Muscle layer of colon (tissue), 2 donors: ENCODE measurements around the gene KCNK17.

Experiments used
- H3K27ac ChIP-seq: one replicate; pipeline ENCODE4 v1.7.0; 2013; ENCODE audit warnings: low read depth, mild to moderate bottlenecking, low read length, moderate library complexity
- H3K27me3 ChIP-seq, 2 donors: one replicate each; pipeline ENCODE4 v1.7.0; 2013; ENCODE audit warnings: low read length in 2 of 2, mild to moderate bottlenecking in 2 of 2; ENCODE audit not compliant: insufficient read depth in 2 of 2, control insufficient read depth in 1 of 2
- H3K36me3 ChIP-seq: one replicate; pipeline ENCODE4 v1.7.0; 2013; ENCODE audit warnings: mild to moderate bottlenecking, low read length; ENCODE audit not compliant: insufficient read depth
- H3K4me1 ChIP-seq: one replicate; pipeline ENCODE4 v1.7.0; 2013; ENCODE audit warnings: mild to moderate bottlenecking, low read length; ENCODE audit not compliant: insufficient read depth
- H3K4me3 ChIP-seq, 2 donors: one replicate each; pipeline ENCODE4 v1.7.0; 2013; ENCODE audit warnings: low read length in 2 of 2, low read depth in 1 of 2, mild to moderate bottlenecking in 1 of 2, moderate library complexity in 1 of 2
- H3K9ac ChIP-seq: one replicate; pipeline ENCODE4 v1.7.0; 2013; ENCODE audit warnings: low read length
- H3K9me3 ChIP-seq: one replicate; pipeline ENCODE4 v1.7.0; 2013; ENCODE audit warnings: mild to moderate bottlenecking, low read length
- donor health status: abdominal sarcoma.
- donor health status: Adenocarcinoma of cecum.

KCNK17 gene

DNA sequence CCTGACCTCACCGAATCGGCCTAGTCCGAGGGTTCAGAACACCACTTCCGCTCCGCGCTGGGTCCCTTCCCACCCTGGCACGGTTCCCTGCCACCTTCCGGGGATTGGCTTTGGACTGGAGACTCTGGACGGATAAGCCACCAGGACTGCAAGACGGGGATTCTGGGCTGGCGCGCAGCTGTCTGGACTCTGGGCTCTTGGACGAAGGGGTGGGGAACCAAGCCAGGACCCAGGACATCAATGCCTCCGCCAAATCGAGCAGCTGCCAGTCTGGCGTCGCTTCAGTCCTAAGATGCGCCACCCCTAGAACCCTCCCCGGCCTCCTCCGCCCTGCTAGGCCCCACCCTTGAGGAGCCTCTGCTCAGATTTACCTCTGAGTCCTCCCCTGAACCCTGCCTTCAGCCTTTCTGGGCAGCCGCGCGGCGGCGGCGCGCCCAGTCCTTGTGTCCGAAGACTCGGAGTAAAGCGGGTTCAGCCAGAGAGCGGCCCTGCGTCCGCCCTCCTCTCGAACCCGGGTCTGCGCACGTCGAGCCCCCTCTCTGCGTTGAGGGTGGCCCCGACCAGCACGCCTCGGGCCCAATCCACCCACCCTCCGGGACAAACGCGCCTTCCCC is 1.2 kb downstream of the KCNK17 start:
- Histone ChIP-seq H3K27me3 (peaks cover 28 to 43% of the 10 kb centered on the region in 2 donors), H3K36me3 (no peaks in the 10 kb centered on the region), H3K4me1 (no peaks in the 10 kb centered on the region), H3K9me3 (no peaks in the 10 kb centered on the region), H3K4me3 (no peak overlapping the region), H3K27ac (no peak overlapping the region), H3K9ac (no peak overlapping the region)

DNA sequence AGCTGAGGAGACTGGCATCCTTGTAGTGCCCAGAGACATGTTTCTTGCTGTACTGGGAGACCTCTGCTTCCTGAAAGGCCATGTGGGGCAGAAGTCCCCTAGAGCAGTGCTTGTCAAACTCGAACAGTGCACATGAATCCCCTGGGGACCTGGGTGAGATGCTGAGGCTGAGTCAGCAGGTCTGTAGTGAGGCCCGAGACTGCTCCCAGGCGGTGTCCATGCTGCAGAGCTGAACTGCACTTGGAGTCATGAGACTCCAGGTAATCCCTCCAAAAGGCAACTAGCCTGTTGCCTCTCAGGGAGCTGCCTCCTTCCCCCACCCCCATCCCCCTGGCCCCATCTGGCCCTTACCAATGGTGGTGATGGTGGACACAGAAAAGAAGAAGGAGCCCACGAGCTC is 3.7 kb downstream of the KCNK17 start:
- Histone ChIP-seq H3K4me1 (no peaks in the 10 kb centered on the region), H3K27ac (no peak overlapping the region), H3K9me3 (no peaks in the 10 kb centered on the region), H3K4me3 (no peak overlapping the region), H3K27me3 (peaks cover 28 to 43% of the 10 kb centered on the region in 2 donors), H3K9ac (no peak overlapping the region), H3K36me3 (no peaks in the 10 kb centered on the region)

DNA sequence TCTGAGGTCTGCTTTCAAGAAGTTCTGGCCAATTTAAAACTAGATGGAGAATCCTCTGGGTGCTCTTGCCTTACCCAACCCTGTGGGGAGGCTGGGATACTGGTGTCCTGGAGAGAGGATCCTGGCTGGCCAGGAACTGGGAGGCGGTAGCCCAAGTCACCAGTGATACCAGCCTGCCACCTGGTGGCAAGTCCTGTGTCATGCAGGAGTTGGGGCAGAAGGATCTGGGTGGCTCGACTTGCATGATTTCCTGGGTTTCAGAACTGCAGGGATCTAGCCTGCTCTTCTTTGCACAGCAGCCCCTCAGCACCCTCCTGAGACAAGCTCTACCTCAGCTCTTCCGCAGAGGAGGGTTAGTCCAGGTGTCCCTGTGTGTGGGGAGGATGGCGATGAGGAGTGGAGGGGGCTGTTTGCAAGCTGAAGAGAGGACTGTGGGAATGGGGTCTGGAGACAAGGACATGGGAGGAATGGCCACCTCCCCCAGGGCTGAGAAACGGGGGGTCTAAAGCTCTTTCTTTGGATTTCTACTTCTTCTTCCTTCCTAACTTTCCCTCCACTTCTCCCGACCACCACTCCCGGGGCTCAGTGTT is 4.2 kb downstream of the KCNK17 start:
- Histone ChIP-seq H3K36me3 (no peaks in the 10 kb centered on the region), H3K4me3 (no peak overlapping the region), H3K9ac (no peak overlapping the region), H3K4me1 (no peaks in the 10 kb centered on the region), H3K27ac (no peak overlapping the region), H3K9me3 (no peaks in the 10 kb centered on the region), H3K27me3 (peaks cover 28 to 39% of the 10 kb centered on the region in 2 donors)

DNA sequence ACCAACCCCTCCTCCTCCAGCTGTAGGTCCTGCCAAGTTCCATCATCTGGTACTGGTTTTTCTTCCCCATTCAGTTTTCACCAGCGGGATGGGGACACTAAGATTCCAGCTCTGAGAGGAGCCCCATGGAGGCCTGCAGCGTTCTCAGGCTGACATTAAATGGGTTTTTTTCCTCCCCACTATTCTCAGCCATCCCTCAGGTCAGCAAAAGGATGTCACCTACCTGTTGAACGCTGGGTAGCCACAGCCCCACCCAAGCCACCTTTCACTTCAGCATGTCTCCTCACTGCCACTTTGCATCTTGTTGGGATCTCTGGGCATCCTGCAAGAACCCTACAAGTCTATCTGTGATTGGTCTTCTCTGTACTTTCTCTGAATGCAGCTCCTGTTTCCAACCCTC is 6.8 kb downstream of the KCNK17 start:
- Histone ChIP-seq H3K4me1 (peaks cover 4% of the 10 kb centered on the region), H3K4me3 (no peak overlapping the region), H3K27ac (no peak overlapping the region), H3K27me3 (peaks cover 14 to 15% of the 10 kb centered on the region in 2 donors), H3K36me3 (no peaks in the 10 kb centered on the region), H3K9me3 (no peaks in the 10 kb centered on the region), H3K9ac (no peak overlapping the region)

DNA sequence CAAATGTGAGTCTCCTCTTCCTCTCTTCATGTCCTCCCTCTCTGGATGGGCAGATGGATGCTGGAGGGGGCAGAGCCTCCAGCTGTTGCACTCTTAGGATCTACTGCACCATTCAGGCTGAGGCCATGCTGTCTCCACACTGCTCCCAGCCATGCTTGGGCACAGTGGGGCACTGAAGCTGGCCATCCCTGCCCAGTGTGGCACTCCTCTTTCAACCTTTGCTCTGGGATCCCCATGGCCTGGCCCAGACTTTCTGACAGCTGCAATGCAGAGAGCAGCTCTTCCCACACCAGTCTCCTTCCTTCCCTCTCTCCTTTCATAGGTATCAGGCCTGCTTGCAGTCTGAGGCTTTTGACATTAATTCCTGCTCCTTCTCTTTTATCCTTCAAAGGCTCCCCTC is 9.3 kb downstream of the KCNK17 start:
- no peak overlapping the region for H3K9ac ChIP-seq
- no peaks in the 10 kb centered on the region for H3K9me3 ChIP-seq
- H3K36me3 ChIP-seq = no peaks in the 10 kb centered on the region
- no peak overlapping the region for H3K4me3 ChIP-seq
- H3K27me3 ChIP-seq = peaks cover 0 to 10% of the 10 kb centered on the region in 2 donors
- peaks cover 4% of the 10 kb centered on the region for H3K4me1 ChIP-seq
- H3K27ac ChIP-seq = no peak overlapping the region

DNA sequence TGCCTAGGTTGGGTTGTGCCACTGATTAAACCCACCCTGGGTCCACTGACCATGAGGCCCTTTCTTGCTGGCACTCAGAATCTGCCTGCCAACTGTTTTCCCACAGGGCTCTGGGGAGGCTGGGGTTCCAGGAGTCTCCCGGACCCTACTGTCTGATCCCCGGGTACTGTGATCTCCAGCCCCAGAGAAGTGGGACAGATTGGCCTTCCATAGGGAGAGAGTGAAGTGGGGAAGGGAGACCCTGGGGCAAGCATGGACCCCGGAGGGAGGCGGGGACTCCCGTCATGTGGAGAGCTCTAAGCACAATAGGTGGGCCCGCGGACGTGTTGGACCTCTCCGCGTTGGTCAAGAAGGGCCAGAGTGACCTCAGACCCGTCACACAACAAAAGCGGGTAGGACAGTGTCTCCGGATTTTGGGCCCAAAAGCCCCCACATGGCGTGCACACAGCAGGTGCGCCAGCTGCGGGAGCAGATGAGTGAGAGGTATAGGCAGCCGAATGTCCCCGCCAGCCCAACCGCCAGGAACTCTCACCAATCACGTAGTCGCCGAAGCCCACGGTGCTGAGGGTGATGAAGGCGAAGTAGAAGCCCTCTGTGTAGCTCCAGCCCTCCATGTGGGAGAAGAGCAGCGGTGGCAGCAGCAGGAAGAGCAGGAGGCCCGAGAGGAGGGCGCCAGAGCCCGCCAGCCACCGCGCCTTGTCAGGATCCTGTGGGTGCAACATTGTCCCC is 10.6 kb downstream of the KCNK17 start:
- Histone ChIP-seq H3K4me3 (no peak overlapping the region), H3K27ac (no peak overlapping the region), H3K27me3 (peaks cover 0 to 10% of the 10 kb centered on the region in 2 donors), H3K9me3 (no peaks in the 10 kb centered on the region), H3K9ac (no peak overlapping the region), H3K4me1 (peaks cover 4% of the 10 kb centered on the region), H3K36me3 (no peaks in the 10 kb centered on the region)

DNA sequence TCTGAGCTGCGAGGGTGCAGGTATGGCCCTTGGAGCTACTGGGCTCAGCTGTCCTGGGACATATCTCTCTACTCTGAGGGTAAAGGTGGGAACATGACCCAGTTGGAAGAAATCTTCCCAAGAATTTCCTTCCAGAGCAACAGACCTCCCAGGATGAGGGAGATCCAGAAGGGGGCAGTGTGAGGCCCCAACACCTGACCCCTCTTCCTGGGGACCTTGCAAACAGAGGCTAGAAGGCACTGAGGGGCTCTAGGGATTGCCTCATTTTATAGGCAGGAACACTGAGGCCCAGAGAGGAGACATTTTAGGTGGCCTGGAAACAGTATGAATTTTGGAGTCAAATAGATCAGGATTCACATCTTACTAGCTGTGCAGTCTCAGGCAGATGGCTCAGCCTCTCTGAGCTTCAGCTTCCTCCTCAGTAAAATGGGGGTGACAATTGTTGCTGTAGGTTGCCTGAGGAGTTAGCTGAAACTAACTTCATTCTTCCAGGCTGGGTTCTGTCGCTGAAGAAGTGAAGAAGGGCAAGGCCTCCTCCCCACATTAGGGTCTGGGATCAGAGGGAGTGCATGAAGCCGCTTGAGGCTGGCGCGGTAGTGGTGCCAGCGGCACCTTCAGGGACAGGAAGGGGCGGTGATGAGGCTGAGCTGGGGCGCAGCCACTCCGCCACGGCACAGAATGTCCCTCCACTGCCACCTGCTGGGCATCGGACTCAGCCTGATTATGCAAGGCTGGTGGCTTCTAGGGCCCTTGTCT is 11.4 kb downstream of the KCNK17 start:
- no peak overlapping the region for H3K27ac ChIP-seq
- H3K4me1 ChIP-seq = peaks cover 4% of the 10 kb centered on the region
- H3K36me3 ChIP-seq = no peaks in the 10 kb centered on the region
- no peak overlapping the region for H3K9ac ChIP-seq
- H3K9me3 ChIP-seq = no peaks in the 10 kb centered on the region
- H3K27me3 ChIP-seq = peaks cover 0 to 10% of the 10 kb centered on the region in 2 donors
- H3K4me3 ChIP-seq = peak overlapping the region in 1 of 2 donors; percentile 35

DNA sequence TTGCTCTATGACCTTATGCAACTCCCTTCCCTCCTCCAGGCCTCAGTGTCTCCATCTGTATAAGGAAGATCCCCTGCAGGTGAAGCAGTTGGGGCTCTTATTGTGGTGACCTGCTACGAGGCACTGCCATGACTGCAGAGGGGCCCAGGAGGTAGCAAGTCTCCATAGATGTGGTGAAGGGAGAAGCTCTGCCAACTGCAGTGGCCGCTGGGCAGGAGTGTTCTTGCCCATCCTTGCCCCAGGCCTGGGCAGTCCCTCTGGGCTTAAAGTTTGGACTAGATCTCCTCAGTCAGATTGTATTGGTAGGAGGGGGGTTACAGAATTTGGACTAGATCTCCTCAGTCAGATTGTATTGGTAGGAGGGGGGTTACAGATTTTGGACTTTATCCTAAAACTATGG is 12.2 kb downstream of the KCNK17 start:
- Histone ChIP-seq H3K4me3 (no peak overlapping the region), H3K27ac (no peak overlapping the region), H3K9me3 (no peaks in the 10 kb centered on the region), H3K36me3 (no peaks in the 10 kb centered on the region), H3K4me1 (peaks cover 4% of the 10 kb centered on the region), H3K9ac (no peak overlapping the region), H3K27me3 (peaks cover 0 to 10% of the 10 kb centered on the region in 2 donors)

DNA sequence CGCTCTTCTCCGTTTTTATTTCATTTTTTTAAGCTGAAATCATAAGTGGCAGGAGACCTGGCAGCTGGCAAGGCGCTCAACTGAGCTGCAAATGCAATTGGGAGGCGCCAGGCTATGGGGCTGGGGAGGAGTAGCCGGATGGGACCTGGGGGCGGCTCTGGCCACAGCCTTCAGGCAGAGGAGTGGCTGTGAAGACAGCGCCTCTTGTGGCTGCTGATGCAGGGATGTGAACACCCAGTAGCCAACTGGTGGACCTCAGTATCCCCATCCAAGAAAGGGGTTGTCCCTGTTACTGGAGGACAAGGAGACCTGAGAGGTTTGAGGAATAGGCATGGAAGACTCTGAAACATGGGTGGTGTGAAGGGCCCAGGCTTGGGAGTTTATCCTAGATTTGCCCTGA is 12.6 kb downstream of the KCNK17 start:
- no peaks in the 10 kb centered on the region for H3K9me3 ChIP-seq
- peaks cover 4% of the 10 kb centered on the region for H3K4me1 ChIP-seq
- peaks cover 0 to 10% of the 10 kb centered on the region in 2 donors for H3K27me3 ChIP-seq
- H3K27ac ChIP-seq = no peak overlapping the region
- no peak overlapping the region for H3K9ac ChIP-seq
- no peaks in the 10 kb centered on the region for H3K36me3 ChIP-seq
- H3K4me3 ChIP-seq = no peak overlapping the region

DNA sequence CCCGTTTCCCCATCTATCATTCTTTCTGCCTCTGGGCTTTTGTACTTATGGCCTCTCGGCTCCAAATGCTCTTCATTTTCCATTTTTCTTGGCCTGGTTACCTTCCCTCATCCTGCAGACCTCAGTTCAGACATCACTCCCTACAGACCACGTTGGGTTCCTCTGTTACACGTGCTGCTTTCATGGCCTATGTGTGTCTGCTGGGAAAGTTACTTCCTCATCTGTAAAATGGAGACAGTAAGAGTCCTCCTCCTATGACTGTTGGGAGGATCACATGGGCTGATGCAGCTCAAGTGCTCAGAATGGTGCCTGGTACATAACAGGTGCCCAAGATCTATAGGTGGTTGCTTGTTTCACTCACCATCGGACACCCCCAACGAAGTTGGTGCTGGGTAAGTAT is 13.5 kb downstream of the KCNK17 start:
- Histone ChIP-seq H3K9ac (no peak overlapping the region), H3K4me1 (peaks cover 4% of the 10 kb centered on the region), H3K9me3 (no peaks in the 10 kb centered on the region), H3K27ac (no peak overlapping the region), H3K36me3 (no peaks in the 10 kb centered on the region), H3K4me3 (no peak overlapping the region), H3K27me3 (peaks cover 0 to 10% of the 10 kb centered on the region in 2 donors)

DNA sequence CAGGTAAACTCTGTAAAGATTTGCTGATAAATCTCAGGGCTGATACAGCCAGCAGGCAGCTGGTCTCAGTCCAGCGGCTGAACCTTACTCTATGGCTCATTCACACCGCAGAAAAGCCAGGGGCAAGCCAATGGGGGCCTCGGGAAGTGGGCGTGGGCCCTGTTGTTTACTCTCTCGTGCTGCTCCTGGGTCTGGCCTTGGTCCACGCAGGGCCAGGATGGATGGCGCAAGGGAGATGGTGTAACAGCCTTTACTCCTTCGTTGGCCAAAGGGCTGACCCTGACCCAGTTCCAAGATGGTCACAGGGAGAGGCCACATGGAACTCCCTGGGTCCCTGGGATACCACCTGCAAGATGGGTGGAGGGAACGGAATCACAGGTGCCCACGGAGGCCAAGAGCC is 16.2 kb downstream of the KCNK17 start:
- Histone ChIP-seq H3K27ac (no peak overlapping the region), H3K4me1 (peaks cover 3% of the 10 kb centered on the region), H3K4me3 (no peak overlapping the region), H3K9ac (no peak overlapping the region), H3K27me3 (peaks cover 0 to 10% of the 10 kb centered on the region in 2 donors), H3K9me3 (no peaks in the 10 kb centered on the region), H3K36me3 (no peaks in the 10 kb centered on the region)
